Cardiac fibroblast (primary cell): Measurements from ENCODE around the gene FKBP1A.

ENCODE experiments used
- DNase-seq, 2 donors: peaks; one replicate each; pipeline versions ENCODE4 v3.0.0 to v3.0.0-alpha.2; 2010; ENCODE audit warnings: low read depth in 2 of 2
- H3K4me3 ChIP-seq, 2 donors: replicated peaks in 1 of 2; 1 replicate in 1 of 2; 2 replicates in 1 of 2; pipeline ENCODE4 v1.5.1; 2011; ENCODE audit warnings: low read depth in 2 of 2, low read length in 2 of 2, mild to moderate bottlenecking in 2 of 2, moderate library complexity in 1 of 2
- TF ChIP-seq, protein P1 (sequence below): IDR thresholded peaks from one replicate; pipeline ENCODE4 v1.5.1; 2011; ENCODE audit warnings: low read depth, mild to moderate bottlenecking, low read length, inconsistent platforms

Gene FKBP1A

GRCh38 chr20:1320902-1321653 is 71.8 kb downstream of the FKBP1A start:
- H3K4me3 ChIP-seq: no peak overlapping the region
- DNase-seq: no peak
- TF ChIP-seq, protein P1, sequence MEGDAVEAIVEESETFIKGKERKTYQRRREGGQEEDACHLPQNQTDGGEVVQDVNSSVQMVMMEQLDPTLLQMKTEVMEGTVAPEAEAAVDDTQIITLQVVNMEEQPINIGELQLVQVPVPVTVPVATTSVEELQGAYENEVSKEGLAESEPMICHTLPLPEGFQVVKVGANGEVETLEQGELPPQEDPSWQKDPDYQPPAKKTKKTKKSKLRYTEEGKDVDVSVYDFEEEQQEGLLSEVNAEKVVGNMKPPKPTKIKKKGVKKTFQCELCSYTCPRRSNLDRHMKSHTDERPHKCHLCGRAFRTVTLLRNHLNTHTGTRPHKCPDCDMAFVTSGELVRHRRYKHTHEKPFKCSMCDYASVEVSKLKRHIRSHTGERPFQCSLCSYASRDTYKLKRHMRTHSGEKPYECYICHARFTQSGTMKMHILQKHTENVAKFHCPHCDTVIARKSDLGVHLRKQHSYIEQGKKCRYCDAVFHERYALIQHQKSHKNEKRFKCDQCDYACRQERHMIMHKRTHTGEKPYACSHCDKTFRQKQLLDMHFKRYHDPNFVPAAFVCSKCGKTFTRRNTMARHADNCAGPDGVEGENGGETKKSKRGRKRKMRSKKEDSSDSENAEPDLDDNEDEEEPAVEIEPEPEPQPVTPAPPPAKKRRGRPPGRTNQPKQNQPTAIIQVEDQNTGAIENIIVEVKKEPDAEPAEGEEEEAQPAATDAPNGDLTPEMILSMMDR: no peak

DNA sequence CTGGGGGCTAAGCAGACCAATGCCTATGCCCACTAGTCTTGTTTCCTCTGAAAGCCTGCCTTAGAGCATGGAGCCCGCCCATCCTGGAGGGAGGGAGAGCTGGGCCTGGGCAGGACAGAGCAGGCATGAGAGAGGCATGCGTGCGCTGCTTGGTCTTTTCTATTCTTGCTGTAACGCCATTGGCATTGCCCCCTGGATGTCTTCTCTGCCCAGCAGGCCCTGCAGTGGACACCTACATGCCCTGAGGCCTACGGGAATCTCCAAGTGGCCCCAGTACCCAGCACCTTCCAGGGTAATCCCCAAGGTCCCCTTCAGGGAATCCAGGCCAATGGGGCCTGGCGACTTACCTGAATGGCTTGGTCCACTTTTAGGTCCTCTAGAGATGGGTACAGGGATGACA is 72.8 kb downstream of the FKBP1A start:
- no peak overlapping the region for H3K4me3 ChIP-seq
- TF ChIP-seq, protein P1: no peak
- no peak for DNase-seq

DNA sequence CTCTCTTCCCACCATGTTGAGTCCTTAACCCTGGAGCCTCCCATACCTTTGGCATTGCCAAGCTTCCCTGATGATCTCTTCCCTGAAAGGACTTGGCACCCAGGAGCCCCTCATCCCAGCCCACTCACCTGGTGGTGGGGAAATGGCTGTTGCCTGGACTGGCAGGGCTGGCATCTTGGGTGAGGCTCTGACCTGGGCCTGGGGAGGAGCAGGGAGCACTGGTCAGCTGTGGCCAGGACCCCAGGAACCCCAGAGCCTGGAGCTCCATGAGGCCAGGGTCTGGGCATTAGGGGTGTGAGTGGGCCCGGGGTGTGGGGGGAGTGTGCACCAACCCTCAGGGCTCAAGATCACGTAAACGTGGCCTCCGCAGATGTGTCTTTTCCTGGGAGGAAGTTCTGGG is 73.4 kb downstream of the FKBP1A start:
- TF ChIP-seq, protein P1: no peak
- no peak for DNase-seq
- no peak overlapping the region for H3K4me3 ChIP-seq

DNA sequence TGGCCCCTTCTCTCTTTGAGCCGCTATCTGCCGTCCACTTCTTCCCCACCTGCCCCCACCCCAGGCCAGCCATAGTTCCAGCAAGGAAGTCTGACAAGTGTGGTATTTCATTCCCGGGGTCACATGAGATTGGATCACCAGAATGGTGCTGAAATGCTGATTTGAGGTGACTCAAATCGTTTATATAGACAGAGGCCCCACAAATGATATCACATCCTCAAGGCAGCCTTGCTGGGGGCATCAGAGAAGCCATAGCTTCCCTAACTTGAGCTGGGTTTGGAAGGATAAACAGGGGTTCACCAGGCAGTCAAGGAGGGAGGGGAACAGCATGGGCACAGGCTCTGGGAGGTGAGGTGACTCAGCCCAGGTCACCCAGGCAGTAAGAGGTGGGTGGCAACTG is 73.8 kb downstream of the FKBP1A start:
- no peak for DNase-seq
- H3K4me3 ChIP-seq: no peak overlapping the region
- TF ChIP-seq, protein P1: no peak
